GM12892 (cell line): ENCODE measurements around the gene CAMTA1.

Source experiments
- POLR2A ChIP-seq: IDR thresholded peaks from 2 replicates; pipeline ENCODE4 v1.6.1; 2011; ENCODE audit warnings: low read depth, low read length, control low read depth
- POLR2AphosphoS5 ChIP-seq: IDR thresholded peaks from 2 replicates; pipeline ENCODE4 v1.6.1; 2011; ENCODE audit warnings: low read depth, low read length, control low read depth
- TAF1 ChIP-seq: IDR thresholded peaks from 2 replicates; pipeline ENCODE4 v1.6.1; 2011; ENCODE audit warnings: low read depth, mild to moderate bottlenecking, control low read depth, low read length, borderline replicate concordance

DNA sequence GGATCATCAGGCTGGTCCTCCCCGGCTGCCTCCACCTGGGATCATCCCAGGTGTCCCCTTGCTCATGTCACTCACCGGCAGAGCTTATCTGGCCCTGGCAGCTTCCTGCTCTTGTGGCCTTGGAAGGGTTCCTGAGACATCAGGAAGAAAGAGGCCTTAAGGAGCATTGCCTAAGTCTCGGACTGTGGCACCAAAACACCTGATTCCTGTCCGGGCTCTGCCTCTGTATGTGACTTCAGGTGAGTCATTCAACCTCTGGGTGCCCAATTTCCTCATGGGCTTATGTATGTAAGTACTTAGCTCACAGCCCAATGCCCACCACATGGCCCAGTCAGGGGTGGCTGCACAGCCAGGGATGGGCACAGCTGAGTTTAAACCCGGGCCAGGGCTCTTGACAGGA is 729.9 kb downstream of the CAMTA1 start:
- no peak for TF ChIP-seq POLR2A
- TF ChIP-seq TAF1, result no peak
- TF ChIP-seq POLR2AphosphoS5, result no peak
